Tibial nerve (tissue), 3 donors: Measurements from ENCODE around the gene HAL.

ENCODE experiments used
- CTCF ChIP-seq, 5 experiments: fragments of 200-600 bp in 3 of 5; fragments of 450-650 bp in 2 of 5; sonication (generic) in 3 of 5; IDR thresholded peaks; one replicate each; pipeline ENCODE4 v1.5.1; 2016 to 2019; ENCODE audit warnings: antibody characterized with exemption in 5 of 5, mild to moderate bottlenecking in 3 of 5, moderate library complexity in 2 of 5
- POLR2A ChIP-seq, 2 donors: fragments of 450-650 bp; IDR thresholded peaks; one replicate each; pipeline ENCODE4 v1.6.1; 2017; ENCODE audit warnings: antibody characterized with exemption in 2 of 2, mild to moderate bottlenecking in 2 of 2, moderate library complexity in 2 of 2

GRCh38 chr12:95959107-95959506 lies 37.0 kb downstream of the HAL start:
- TF ChIP-seq CTCF (IDR thresholded peaks at IDR 0.05) (no peak), POLR2A (IDR thresholded peaks at IDR 0.05) (no peak)
